Urothelium cell line (cell line): ENCODE data around the gene MPIG6B.

Experiments used
- DNase-seq: peaks from one replicate; pipeline ENCODE4 v3.0.0; 2011; ENCODE audit warnings: low spot score, mixed read lengths
- FAIRE-seq: peaks from 2 replicates; lab custom pipeline; 2011; peaks lifted over from hg19 to GRCh38; lab: Jason Lieb, UNC

Gene MPIG6B, protein sequence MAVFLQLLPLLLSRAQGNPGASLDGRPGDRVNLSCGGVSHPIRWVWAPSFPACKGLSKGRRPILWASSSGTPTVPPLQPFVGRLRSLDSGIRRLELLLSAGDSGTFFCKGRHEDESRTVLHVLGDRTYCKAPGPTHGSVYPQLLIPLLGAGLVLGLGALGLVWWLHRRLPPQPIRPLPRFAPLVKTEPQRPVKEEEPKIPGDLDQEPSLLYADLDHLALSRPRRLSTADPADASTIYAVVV

DNA sequence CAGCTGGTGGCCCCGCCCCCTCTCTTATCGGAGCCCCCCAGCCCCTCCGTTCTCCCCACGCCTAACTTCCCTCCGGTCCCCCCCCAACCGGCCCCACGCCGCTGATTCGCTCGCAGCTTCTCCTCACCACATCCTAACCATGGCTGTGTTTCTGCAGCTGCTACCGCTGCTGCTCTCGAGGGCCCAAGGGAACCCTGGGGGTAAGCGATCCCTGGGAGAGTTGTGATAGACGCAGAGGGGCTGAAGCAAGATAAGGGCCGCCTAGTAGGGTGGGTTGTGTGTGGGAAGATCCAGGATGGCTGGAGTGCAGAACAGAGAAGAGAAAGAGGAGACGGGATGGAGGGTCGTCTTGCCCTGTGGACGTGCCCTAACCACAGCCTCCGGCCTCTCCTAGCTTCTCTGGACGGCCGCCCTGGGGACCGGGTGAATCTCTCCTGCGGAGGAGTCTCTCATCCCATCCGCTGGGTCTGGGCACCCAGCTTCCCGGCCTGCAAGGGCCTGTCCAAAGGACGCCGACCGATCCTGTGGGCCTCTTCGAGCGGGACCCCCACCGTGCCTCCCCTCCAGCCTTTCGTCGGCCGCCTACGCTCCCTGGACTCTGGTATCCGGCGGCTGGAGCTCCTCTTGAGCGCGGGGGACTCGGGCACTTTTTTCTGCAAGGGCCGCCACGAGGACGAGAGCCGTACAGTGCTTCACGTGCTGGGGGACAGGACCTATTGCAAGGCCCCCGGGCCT lies at the start of gene MPIG6B:
Gene MPIG6B, plus strand, starts transcription at position 129 of the 735 bp plus-strand sequence. Its CDS starts 11 bp downstream, at position 140.
- DNase-seq (no peak), FAIRE-seq (no peak)

DNA sequence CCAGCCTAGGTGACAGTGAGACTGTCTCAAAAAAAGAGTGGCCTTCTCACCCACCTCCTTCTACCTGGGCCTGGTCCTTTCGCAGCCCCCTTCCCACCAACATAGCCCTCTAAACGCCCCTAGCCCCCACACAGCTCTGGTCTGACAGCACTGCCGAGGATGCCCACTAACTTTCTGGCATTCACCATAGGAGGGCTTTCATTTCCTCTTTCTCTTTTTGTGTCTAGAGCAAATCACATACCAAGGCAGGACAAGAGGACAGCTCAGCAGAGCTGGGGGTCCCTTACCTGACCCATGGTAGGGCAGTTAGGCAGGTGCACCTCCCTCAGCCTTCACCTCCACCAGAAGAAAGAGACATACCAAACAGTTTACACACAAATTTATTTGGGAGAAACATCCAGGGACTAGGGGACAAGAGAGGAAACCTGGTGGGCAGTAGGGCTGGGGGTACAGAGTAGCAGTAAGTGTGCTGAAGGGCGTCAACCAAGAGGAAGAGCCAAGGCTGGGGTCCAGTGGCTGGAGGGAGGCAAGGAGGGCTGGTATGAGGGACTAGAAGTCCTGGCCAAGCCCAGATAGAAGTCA lies 46.8 kb upstream of the MPIG6B start:
- FAIRE-seq: no peak
- DNase-seq: no peak

- no peak for FAIRE-seq
- DNase-seq: no peak
Observed at GRCh38 chr6:31676904-31677303, 46.3 kb upstream of the MPIG6B start.

DNA sequence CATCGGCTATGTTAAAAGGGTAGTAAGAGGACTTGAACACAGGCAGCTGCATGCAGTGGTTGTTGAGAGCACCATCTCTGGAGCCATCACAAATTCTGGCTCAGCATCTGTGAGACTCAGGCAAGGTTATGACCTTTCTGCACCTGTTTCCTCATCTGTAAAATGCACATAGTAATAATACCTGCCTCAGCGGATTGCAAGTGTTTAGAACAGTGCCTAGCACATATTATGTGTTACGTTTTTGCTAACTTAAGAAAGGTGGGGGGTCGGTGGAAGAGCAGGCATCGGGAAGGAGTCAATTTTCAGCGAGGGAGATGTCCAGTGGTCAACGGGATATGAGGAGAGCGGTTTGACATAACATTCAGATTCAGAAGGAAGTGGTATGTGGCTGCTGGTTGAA lies 45.2 kb upstream of the MPIG6B start:
- DNase-seq (no peak), FAIRE-seq (no peak)

GRCh38 chr6:31680226-31681134 lies 42.7 kb upstream of the MPIG6B start, which contains the start of gene LY6G5C:
LY6G5C (minus strand) TSS chr6:31681067; CDS start chr6:31680373, 694 bp downstream.
- DNase-seq (peak; percentile 56), FAIRE-seq (no peak)

DNA sequence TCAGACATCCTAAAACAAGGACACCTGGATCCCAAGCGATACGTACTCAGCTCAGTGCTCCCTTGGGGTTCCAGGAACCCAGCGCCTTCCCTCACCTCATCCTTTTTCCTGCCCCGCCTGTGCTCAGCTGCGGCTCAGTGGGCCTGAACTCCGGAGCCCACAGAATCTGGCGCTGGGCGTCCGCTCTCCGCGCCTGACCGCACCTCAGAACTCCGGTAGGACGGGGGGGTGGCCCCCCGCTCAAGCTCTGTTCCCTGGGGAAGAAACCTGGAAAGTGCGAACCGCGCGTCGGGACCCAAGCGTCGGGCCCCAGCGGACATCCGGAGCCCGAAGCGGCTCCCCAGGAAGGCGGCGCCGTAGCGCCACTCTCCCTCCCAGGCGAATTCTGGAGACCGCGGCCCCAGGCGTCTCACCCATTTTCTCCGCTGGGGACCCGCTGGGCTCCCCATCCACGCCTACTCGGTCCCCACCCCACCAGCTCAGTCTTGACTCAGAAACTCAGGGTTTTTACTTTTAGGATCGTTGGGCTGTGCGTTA lies 42.0 kb upstream of the MPIG6B start:
- DNase-seq (no peak), FAIRE-seq (no peak)

DNA sequence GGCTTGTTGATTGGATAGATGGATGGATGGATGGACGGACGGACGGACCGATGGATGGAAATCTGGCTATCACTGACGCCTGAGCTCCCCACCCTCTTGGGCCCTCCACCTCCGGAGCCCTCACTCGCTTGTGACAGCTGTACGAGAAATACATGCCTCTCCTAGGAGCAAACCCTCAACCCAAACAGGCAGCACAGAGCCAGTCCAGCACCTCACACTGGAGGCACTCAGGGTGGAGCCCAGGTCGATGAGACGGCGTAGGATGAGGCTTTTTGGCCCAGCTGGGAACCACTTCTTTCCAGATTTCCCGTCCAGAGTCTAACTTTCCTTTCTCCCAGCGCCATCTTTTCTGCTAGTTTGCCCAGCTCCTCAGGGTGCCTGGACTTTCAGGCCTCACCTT lies 39.6 kb upstream of the MPIG6B start:
- DNase-seq: no peak
- FAIRE-seq: no peak

- DNase-seq (no peak), FAIRE-seq (no peak)
Observed at GRCh38 chr6:31686483-31686882, 36.7 kb upstream of the MPIG6B start.

GRCh38 chr6:31687321-31687720 lies 35.9 kb upstream of the MPIG6B start:
- DNase-seq: no peak
- no peak for FAIRE-seq

DNA sequence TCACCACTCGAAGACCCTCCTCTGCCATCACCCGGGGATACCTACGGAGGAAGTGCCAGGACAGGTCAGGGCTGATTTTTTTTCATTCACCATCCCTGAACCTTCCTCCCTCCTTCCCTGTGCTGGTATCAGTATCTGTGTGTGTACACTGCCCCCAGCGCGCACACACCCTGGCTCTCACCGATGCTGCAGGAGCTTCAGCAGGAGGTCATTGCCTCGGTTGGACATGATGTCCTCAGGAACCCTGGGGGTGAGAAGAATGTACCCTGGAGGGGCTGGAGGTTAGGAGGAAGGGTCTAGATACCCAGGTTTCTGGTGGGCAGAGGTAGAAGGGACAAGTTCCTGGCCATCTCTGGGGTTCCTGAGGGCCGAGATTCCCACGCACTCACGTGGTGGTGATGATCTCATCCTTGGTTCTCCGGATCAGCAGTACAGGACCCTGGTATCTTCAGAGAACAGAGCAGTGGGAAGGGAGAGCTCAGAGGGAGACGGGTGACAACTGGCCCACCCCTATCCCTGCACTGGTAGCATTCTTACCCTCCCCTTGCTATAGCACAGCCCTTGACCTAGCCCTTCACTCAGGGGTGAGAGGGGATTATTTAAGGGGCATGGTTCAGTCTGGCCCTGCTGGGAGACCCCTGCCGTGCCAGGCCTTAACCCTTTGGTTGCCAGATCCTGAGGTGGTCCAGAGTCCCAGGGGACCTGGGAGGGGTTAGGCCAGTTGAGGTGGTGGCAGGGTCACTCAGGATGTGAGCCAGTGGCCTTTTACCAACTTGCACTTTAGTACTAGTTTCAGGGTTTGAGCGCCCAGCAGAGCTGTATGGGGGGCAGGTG lies 35.1 kb upstream of the MPIG6B start:
- FAIRE-seq (no peak), DNase-seq (no peak)

- FAIRE-seq (peak; percentile 46), DNase-seq (no peak)
Observed at GRCh38 chr6:31689249-31690110, 33.7 kb upstream of the MPIG6B start.

GRCh38 chr6:31690231-31691077 lies 32.7 kb upstream of the MPIG6B start:
- DNase-seq: no peak
- no peak for FAIRE-seq

GRCh38 chr6:31691078-31691463 lies 32.1 kb upstream of the MPIG6B start:
- no peak for DNase-seq
- no peak for FAIRE-seq

DNA sequence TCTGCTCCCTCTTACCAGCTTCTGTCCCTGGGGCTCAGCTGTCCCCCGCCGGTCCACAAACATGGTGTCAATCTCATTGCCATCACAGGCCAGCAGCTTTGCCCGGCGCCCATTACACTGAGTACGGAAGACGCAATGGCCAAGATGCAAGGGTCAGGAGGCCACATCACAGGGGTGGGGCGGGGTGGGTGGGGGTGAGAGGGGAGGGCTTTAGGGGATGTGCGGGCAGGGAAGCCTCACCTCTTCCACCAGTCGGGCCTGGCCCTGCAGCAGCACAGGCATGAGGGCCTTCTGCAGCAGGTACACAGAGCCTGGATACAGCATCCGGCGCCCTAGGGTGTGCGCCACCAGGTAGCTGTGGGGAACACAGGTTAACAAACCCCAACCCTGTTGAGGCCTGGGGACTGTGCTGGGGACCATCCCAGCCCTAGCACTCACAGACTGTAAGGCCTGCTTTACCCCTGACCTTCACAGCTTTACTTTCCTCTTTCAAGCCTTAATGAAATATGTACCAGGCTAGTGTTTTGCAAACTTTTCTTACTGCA lies 31.5 kb upstream of the MPIG6B start:
- DNase-seq (no peak), FAIRE-seq (no peak)

GRCh38 chr6:31692353-31692752 lies 30.8 kb upstream of the MPIG6B start:
- no peak for DNase-seq
- FAIRE-seq: no peak

DNA sequence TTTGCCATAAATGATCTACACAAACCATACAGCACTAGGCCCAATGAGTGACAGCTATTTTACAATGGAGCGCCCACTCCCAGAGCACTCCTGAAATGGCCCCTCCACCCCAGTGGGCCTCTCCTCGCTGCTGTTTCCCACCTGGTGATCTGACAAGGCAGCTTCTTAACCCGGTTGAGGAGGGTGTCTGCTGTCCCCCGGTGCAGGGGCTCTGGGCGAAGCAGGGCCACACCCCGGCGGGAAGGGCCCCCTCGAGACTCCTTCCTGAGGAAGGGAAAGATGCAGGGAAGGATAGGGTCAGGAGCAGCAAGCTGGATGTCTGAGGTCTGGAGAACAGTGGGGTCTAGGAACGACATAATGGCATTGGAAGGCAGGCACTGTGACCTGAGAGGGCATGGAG lies 30.3 kb upstream of the MPIG6B start:
- DNase-seq: no peak
- no peak for FAIRE-seq

- FAIRE-seq: no peak
- no peak for DNase-seq
Observed at GRCh38 chr6:31693535-31693934, 29.6 kb upstream of the MPIG6B start.

DNA sequence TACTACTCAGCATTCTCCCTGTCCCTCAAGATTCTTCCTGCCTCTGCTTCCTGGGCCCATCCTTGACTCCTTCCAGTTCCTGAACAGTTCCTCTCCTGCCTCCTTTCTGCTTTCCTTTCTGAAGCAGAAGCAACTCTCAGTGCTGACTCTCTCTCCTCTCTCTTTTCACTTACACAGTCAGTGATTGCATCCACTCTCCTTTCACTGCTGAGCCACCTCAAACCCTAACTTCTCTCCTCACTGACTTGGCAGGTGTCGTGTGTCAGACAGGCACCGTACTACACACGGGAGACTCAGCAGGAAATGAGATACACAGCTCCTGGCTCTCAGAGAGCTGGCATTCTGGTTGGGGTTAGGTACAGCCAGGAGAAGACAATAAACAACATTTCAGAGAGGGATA lies 25.6 kb upstream of the MPIG6B start:
- DNase-seq: no peak

More for the DNA sequence above, 25.6 kb upstream of the MPIG6B start:
- no peak for FAIRE-seq
